Astrocyte of the spinal cord (primary cell): ENCODE measurements around the gene PPME1.

Experiments used
- DNase-seq: peaks from one replicate; pipeline ENCODE4 v3.0.0; 2011; ENCODE audit warnings: low read depth, low spot score
- H3K4me3 ChIP-seq: 2 replicates; pipeline ENCODE4 v1.5.1; 2011; ENCODE audit warnings: low read depth, mild to moderate bottlenecking, low read length, moderate library complexity
- in situ Hi-C: cut with HindIII; loops from 2 replicates; pipeline ENCODE4 v1.10.0; 2017; ENCODE audit warnings: low sequenced_read_pairs
- TF ChIP-seq, protein P1 (sequence below): IDR thresholded peaks from 2 replicates; pipeline ENCODE4 v1.5.1; 2012; ENCODE audit warnings: low read depth, mild to moderate bottlenecking, low read length, inconsistent platforms

The PPME1 gene

DNA sequence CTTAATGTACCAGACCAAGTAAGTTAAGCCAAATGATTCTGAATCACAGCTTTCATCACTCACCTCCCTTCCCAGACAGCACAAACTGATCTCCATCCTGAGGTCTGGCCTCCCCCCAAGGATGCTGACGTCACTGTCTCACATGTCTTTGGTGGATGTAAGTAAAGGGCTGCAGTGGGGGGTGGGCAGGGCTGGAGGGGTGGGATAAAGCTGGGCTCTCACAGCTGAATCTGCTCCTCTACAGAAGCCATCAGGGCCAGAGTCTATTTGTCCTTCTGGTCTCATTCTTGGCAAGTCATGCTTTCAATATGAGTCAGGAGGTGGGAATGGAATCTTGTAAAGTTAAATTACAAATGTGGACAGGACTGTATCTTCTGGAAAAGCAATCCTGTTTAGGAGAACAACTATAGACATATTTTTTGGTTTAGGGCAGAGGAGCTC lies 107.7 kb downstream of the PPME1 start:
- TF ChIP-seq, protein P1, sequence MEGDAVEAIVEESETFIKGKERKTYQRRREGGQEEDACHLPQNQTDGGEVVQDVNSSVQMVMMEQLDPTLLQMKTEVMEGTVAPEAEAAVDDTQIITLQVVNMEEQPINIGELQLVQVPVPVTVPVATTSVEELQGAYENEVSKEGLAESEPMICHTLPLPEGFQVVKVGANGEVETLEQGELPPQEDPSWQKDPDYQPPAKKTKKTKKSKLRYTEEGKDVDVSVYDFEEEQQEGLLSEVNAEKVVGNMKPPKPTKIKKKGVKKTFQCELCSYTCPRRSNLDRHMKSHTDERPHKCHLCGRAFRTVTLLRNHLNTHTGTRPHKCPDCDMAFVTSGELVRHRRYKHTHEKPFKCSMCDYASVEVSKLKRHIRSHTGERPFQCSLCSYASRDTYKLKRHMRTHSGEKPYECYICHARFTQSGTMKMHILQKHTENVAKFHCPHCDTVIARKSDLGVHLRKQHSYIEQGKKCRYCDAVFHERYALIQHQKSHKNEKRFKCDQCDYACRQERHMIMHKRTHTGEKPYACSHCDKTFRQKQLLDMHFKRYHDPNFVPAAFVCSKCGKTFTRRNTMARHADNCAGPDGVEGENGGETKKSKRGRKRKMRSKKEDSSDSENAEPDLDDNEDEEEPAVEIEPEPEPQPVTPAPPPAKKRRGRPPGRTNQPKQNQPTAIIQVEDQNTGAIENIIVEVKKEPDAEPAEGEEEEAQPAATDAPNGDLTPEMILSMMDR, result no peak
- no peak overlapping the region for H3K4me3 ChIP-seq
- DNase-seq, result peak; percentile 100
- in situ Hi-C loops, result no loop called here

DNA sequence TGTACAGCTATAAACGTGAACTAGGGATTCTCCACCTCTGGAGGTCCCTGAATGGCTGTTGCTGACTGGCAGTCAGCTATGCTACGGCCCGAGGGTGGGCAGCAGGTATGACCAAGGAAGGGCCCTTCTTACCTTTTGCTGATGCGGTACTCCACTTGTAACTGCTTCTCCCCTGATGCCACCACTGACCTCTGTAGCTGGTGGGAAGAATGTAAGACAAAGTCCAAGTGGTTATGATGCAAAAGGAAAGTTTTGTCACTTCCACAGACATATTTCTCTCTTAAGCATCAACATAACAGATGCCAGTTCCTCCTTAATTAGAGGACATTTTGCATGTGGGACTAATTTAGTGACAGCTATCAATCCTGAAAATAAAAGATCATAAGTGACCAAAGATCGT lies 108.2 kb downstream of the PPME1 start:
- TF ChIP-seq, protein P1, result no peak
- H3K4me3 ChIP-seq, result no peak overlapping the region
- DNase-seq, result no peak
- in situ Hi-C loops, result no loop called here

DNA sequence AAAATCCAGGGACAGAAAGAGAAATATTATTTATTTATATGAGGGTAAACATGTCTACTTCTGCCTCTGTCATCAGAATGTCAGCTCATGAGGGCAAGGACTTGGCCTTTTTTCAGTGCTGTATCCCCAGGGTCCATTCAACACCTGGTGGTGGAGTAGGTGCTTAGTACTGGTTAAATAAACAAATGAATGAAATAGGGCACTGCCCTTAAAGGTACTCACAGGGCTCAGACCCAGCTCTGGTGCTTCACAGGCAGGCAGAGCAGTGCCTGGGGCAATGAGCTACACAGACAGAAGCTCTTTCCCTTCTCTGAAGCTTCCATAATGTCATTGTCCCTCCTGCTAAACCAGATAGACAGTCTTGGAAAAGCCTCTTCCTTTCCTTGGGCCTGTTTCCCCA lies 109.4 kb downstream of the PPME1 start:
- no peak overlapping the region for H3K4me3 ChIP-seq
- TF ChIP-seq, protein P1, result no peak
- in situ Hi-C loops, result no loop called here
- DNase-seq, result no peak

DNA sequence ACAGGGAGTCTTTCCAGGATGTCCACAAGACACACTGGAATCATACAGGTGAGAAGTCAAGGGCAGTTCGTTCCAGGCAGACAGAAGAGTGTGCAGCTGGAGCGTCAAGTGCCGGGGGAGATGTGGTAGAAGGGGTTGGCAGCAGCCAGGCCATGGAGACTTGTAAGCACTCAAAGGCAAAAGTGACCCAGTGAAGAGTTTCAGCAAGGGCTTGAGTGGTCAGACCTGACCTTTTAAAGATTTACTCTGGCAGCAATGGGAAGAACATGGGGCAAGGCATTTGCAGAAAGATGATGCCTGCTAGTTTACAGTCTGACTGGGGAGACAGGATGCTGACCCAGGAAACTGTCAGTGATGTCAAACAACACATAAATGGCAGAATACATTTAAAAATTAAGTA lies 111.3 kb downstream of the PPME1 start:
- DNase-seq, result no peak
- TF ChIP-seq, protein P1, result no peak
- in situ Hi-C loops, result no loop called here
- no peak overlapping the region for H3K4me3 ChIP-seq

DNA sequence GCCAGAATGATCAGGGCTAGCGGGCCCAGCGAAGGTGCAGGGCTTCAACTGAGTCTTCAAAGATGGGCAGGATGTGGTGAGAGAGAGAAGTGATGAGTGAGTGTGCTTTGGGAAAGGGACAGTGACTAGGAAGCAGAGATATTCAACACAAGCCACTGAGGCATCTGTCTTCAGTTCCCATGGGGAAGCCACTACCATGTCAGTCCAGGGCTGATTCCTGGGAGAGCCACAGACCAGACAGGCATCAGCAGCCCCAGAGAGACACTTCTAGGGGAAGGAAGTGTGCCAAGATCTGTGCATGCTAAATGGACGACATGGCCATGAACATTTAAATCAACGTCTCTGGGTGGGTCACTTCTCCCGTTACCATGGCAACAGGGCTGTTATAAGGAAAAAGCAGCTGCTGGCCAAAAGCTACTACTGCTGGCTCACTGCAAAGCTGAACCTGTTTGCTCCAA lies 111.9 kb downstream of the PPME1 start:
- TF ChIP-seq, protein P1, result no peak
- no peak for DNase-seq
- in situ Hi-C loops, result no loop called here
- H3K4me3 ChIP-seq, result no peak overlapping the region

DNA sequence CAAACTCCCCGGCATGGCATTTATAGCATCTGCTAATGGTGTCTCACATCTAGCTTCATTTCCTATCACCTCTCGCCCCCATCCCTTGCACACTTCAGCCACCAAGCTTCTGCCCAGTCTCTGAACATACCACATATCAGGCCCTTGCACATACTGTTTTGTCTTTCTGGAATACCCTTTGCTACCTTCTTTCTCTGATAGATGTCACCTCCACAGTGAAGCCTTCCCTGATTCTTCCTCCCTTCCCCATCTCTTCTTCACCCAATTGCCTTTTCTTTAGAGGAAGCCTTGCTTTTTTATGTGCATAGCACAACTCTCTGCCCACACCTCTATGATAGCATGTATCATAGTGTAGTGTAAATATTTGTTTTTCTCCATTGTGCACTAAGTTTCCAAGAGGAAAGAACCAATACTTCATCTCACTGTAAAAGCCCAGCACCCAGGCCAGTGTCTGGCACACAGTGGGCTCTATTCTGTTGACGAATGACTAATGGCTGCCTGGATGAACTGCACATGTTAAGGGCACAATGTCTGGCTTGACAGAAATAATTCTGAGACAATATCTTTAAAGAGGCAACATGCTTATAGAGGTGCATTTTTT lies 112.6 kb downstream of the PPME1 start:
- no peak overlapping the region for H3K4me3 ChIP-seq
- in situ Hi-C loops, result no loop called here
- no peak for DNase-seq
- TF ChIP-seq, protein P1, result no peak
